T-helper 2 cell treated with Interferon-gamma antibody and Interleukin-4, amounts not matched to agents 100 ng/mL and 5 ng/mL, for 36 hours (primary cell): Measurements from ENCODE around the gene PLXND1. TPM values are rescaled to one million over a fixed set of nuclear protein-coding genes. Genes with fewer than 3 reads are reported as not detected.
"Not testable (repeated sequence)": the region's sequence is repeated elsewhere in the genome, so short reads cannot be mapped to it uniquely, and the experiment has no call there.

Experiments used
- intact Hi-C: fragments of 100-400 bp; cut with micrococcal nuclease; formaldehyde crosslinking; loops from one replicate; pipeline ENCODE4 v1.15.1; 2023
- total RNA-seq: library from RNA; stranded (reverse); gene quantifications from 2 replicates; pipeline ENCODE4 v1.2.3, GENCODE V29; 2022

The PLXND1 gene
- 0.89 and 1.6 TPM in 2 replicates for total RNA-seq

- intact Hi-C loops, result loop anchor here (10.0 kb wide), 1 partner anchor 112 kb away; no protein-coding TSS in a partner anchor
Measured at GRCh38 chr3:129606636-129607390, at the start of gene PLXND1. Gene PLXND1, minus strand, starts transcription at chr3:129606676. Its CDS starts 37 bp downstream, at chr3:129606639.

- intact Hi-C loops, result no loop called here
Measured at GRCh38 chr3:129655291-129655700, 48.8 kb upstream of the PLXND1 start.

GRCh38 chr3:129654131-129654530, 47.7 kb upstream of the PLXND1 start:
- intact Hi-C loops, result no loop called here

GRCh38 chr3:129653019-129653418, 46.5 kb upstream of the PLXND1 start:
- intact Hi-C loops, result no loop called here

- intact Hi-C loops, result no loop called here
Measured at GRCh38 chr3:129651435-129652202, 45.1 kb upstream of the PLXND1 start.

- intact Hi-C loops, result loop anchor here (1.0 kb wide), 3 partner anchors 175 to 284 kb away; no protein-coding TSS in a partner anchor
Measured at GRCh38 chr3:129650256-129650872, 43.9 kb upstream of the PLXND1 start.

GRCh38 chr3:129648391-129648790, 41.9 kb upstream of the PLXND1 start:
- intact Hi-C loops, result no loop called here

- intact Hi-C loops, result no loop called here
Measured at GRCh38 chr3:129645286-129645685, 38.8 kb upstream of the PLXND1 start.

- intact Hi-C loops, result no loop called here
Measured at GRCh38 chr3:129644836-129645235, 38.4 kb upstream of the PLXND1 start.

- intact Hi-C loops, result not testable (repeated sequence)
Measured at GRCh38 chr3:129641567-129642260, 35.2 kb upstream of the PLXND1 start.

GRCh38 chr3:129640985-129641384, 34.5 kb upstream of the PLXND1 start:
- intact Hi-C loops, result not testable (repeated sequence)

- intact Hi-C loops, result no loop called here
Measured at GRCh38 chr3:129638481-129638880, 32.0 kb upstream of the PLXND1 start.

- intact Hi-C loops, result no loop called here
Measured at GRCh38 chr3:129636082-129636481, 29.6 kb upstream of the PLXND1 start.

GRCh38 chr3:129635656-129636055, 29.2 kb upstream of the PLXND1 start:
- intact Hi-C loops, result no loop called here

- intact Hi-C loops, result no loop called here
Measured at GRCh38 chr3:129633751-129634481, 27.4 kb upstream of the PLXND1 start.

- intact Hi-C loops, result no loop called here
Measured at GRCh38 chr3:129632977-129633376, 26.5 kb upstream of the PLXND1 start.

GRCh38 chr3:129632556-129632955, 26.1 kb upstream of the PLXND1 start:
- intact Hi-C loops, result no loop called here

GRCh38 chr3:129632056-129632455, 25.6 kb upstream of the PLXND1 start:
- intact Hi-C loops, result no loop called here

GRCh38 chr3:129629011-129629410, 22.5 kb upstream of the PLXND1 start:
- intact Hi-C loops, result loop anchor here (5.0 to 10.0 kb wide), 2 partner anchors 466 to 483 kb away; no protein-coding TSS in a partner anchor

- intact Hi-C loops, result loop anchor here (1.0 to 10.0 kb wide), 4 partner anchors 197 to 484 kb away; no protein-coding TSS in a partner anchor
Measured at GRCh38 chr3:129628169-129628522, 21.7 kb upstream of the PLXND1 start.
